HepG2 (cell line): Measurements from ENCODE around the gene ATE1. TPM values are rescaled to one million over a fixed set of nuclear protein-coding genes. Genes with fewer than 3 reads are reported as not detected.

Experiments
- ATAC-seq: fragments of 200-7000 bp; cut with Tn5 transposase; 3 replicates; pipeline ENCODE4 v1.9.1; 2020; ENCODE audit warnings: mild to moderate bottlenecking, moderate library complexity
- BruUV-seq: library from RNA; stranded (reverse); fragments of 400-500 nt; replicated peaks from 2 replicates; lab custom pipeline; 2021; lab: Mats Ljungman, UMichigan
- CTCF ChIA-PET: fragments of 300-600 bp; formaldehyde crosslinking; extraction: SDS; loops from one replicate; lab custom pipeline; 2021; ENCODE audit warnings: low total read pairs, inconsistent platforms, low intra/inter-chr PET ratio; lab: Yijun Ruan, JAX
- POLR2A ChIA-PET: fragments of 350-600 bp; sonication (Branson Sonifier 250); formaldehyde crosslinking; loops from one replicate; lab custom pipeline; 2020; ENCODE audit warnings: antibody characterized with exemption, inconsistent platforms; lab: Yijun Ruan, JAX
- DNase-seq: peaks from one replicate; pipeline ENCODE4 v3.0.0-alpha.2; 2015; ENCODE audit warnings: low spot score
- FAIRE-seq: peaks from 3 replicates; lab custom pipeline; 2011; peaks lifted over from hg19 to GRCh38; lab: Jason Lieb, UNC
- H2AFZ ChIP-seq: one replicate; pipeline ENCODE4 v1.6.1; 2011; ENCODE audit warnings: low read length, inconsistent platforms
- H3K27ac ChIP-seq: fragments of 300-600 bp; 3 replicates; pipeline ENCODE4 v1.8.0; 2011; ENCODE audit warnings: mixed run types, mild to moderate bottlenecking, mixed read lengths, low read length, inconsistent platforms; ENCODE audit not compliant: insufficient read depth; ENCODE audit errors: extremely low read length
- H3K27me3 ChIP-seq, 2 experiments: fragments of 200-600 bp in 1 of 2; 2 replicates in 1 of 2; 3 replicates in 1 of 2; pipeline versions ENCODE4 v1.6.0 to v1.8.0; 2011; ENCODE audit warnings: low read length in 2 of 2, mild to moderate bottlenecking in 2 of 2, moderate library complexity in 2 of 2, inconsistent platforms in 1 of 2; ENCODE audit not compliant: insufficient read depth in 2 of 2, control insufficient read depth in 1 of 2
- H3K36me3 ChIP-seq, 2 experiments: fragments of 200-600 bp in 1 of 2; replicated peaks in 1 of 2; 2 replicates in 1 of 2; 3 replicates in 1 of 2; pipeline versions ENCODE4 v1.5.1 to v1.8.0; 2011; ENCODE audit warnings: low read length in 2 of 2, inconsistent platforms in 1 of 2; ENCODE audit not compliant: insufficient read depth in 2 of 2, control insufficient read depth in 1 of 2
- H3K4me1 ChIP-seq: 2 replicates; pipeline ENCODE4 v1.5.1; 2012; ENCODE audit warnings: low read length, inconsistent platforms; ENCODE audit not compliant: insufficient read depth
- H3K4me2 ChIP-seq: 2 replicates; pipeline ENCODE4 v1.6.0; 2011; ENCODE audit warnings: low read depth, low read length, inconsistent platforms
- H3K4me3 ChIP-seq, 3 experiments: fragments of 200-600 bp in 1 of 3; sonication (generic), shearing (Covaris generic) in 1 of 3; replicated peaks in 1 of 3; 2 replicates each; pipeline ENCODE4 v1.5.1; 2011 to 2016; ENCODE audit warnings: low read length in 3 of 3, inconsistent platforms in 2 of 3, low read depth in 2 of 3, mild to moderate bottlenecking in 2 of 3, control low read depth in 1 of 3, mixed read lengths in 1 of 3; ENCODE audit not compliant: insufficient read depth in 1 of 3
- H3K79me2 ChIP-seq: one replicate; pipeline ENCODE4 v1.6.1; 2011; ENCODE audit warnings: low read length, inconsistent platforms; ENCODE audit not compliant: insufficient read depth
- H3K9ac ChIP-seq: 2 replicates; pipeline ENCODE4 v1.6.0; 2011; ENCODE audit warnings: mild to moderate bottlenecking, low read depth, low read length, inconsistent platforms; ENCODE audit not compliant: insufficient read depth
- H3K9me3 ChIP-seq: 2 replicates; pipeline ENCODE4 v1.5.1; 2012; ENCODE audit warnings: mild to moderate bottlenecking, low read length
- H4K20me1 ChIP-seq: 2 replicates; pipeline ENCODE4 v1.6.0; 2011; ENCODE audit warnings: inconsistent platforms, mild to moderate bottlenecking, low read length, moderate library complexity; ENCODE audit not compliant: insufficient read depth
- CHCHD3 ChIP-seq: sonication (generic); formaldehyde crosslinking; IDR thresholded peaks from 2 replicates; pipeline ENCODE4 v1.8.0; 2022; ENCODE audit warnings: mild to moderate bottlenecking, missing genetic modification reagents, moderate library complexity
- FIP1L1 ChIP-seq: fragments of 200-400 bp; formaldehyde crosslinking; IDR thresholded peaks from 2 replicates; pipeline ENCODE4 v1.6.1; 2018; ENCODE audit warnings: low read depth, mild to moderate bottlenecking, low read length, moderate library complexity, borderline replicate concordance; ENCODE audit not compliant: insufficient read depth
- FOXC1 ChIP-seq: sonication (generic); formaldehyde crosslinking; IDR thresholded peaks from 2 replicates; pipeline ENCODE4 v1.8.0; 2022; ENCODE audit warnings: mild to moderate bottlenecking, missing genetic modification reagents, borderline replicate concordance
- PAWR ChIP-seq: sonication (generic); formaldehyde crosslinking; IDR thresholded peaks from 2 replicates; pipeline ENCODE4 v1.4.0; 2020; ENCODE audit warnings: missing genetic modification reagents, mild to moderate bottlenecking, borderline replicate concordance
- SUZ12 ChIP-seq: fragments of 150-350 bp; IDR thresholded peaks from 2 replicates; pipeline ENCODE4 v1.6.1; 2014; ENCODE audit warnings: low read depth, low read length
- TFE3 ChIP-seq: IDR thresholded peaks from 2 replicates; pipeline ENCODE4 v1.6.1; 2016
- ZC3H13 ChIP-seq: sonication (generic); formaldehyde crosslinking; IDR thresholded peaks from 2 replicates; pipeline ENCODE4 v1.8.1; 2023; ENCODE audit warnings: mild to moderate bottlenecking, missing genetic modification reagents, moderate library complexity
- ZNF292 ChIP-seq: sonication (generic); formaldehyde crosslinking; IDR thresholded peaks from 2 replicates; pipeline ENCODE4 v1.8.1; 2022; ENCODE audit warnings: mild to moderate bottlenecking, low read depth, missing genetic modification reagents, borderline replicate concordance
- ZNF331 ChIP-seq: sonication (generic); formaldehyde crosslinking; IDR thresholded peaks from 2 replicates; pipeline ENCODE4 v1.4.0; 2020; ENCODE audit warnings: missing genetic modification reagents
- ZNF383 ChIP-seq: sonication (generic); formaldehyde crosslinking; IDR thresholded peaks from 2 replicates; pipeline ENCODE4 v1.4.0; 2020; ENCODE audit warnings: missing genetic modification reagents, mild to moderate bottlenecking, borderline replicate concordance
- ZNF556 ChIP-seq: sonication (generic); formaldehyde crosslinking; IDR thresholded peaks from 2 replicates; pipeline ENCODE4 v1.4.0; 2020; ENCODE audit warnings: mild to moderate bottlenecking, missing genetic modification reagents, borderline replicate concordance
- ZNF7 ChIP-seq: IDR thresholded peaks from 2 replicates; pipeline ENCODE4 v1.6.1; 2016; ENCODE audit warnings: missing biosample characterization, missing genetic modification reagents
- ZNF775 ChIP-seq: sonication (generic); formaldehyde crosslinking; IDR thresholded peaks from 2 replicates; pipeline ENCODE4 v1.4.0; 2020; ENCODE audit warnings: missing genetic modification reagents, mild to moderate bottlenecking, moderate library complexity, borderline replicate concordance
- ZNF850 ChIP-seq: sonication (generic); formaldehyde crosslinking; conservative IDR thresholded peaks from 2 replicates; pipeline ENCODE4 v1.9.0; 2021; ENCODE audit warnings: mild to moderate bottlenecking, missing genetic modification reagents
- ZSCAN20 ChIP-seq: sonication (generic); formaldehyde crosslinking; IDR thresholded peaks from 2 replicates; pipeline ENCODE4 v1.4.0; 2020; ENCODE audit warnings: missing genetic modification reagents, mild to moderate bottlenecking, borderline replicate concordance
- WGBS: methylation state at CpG from one replicate; pipeline ENCODE4 v1.1.6; 2017; ENCODE audit warnings: low lambda C conversion rate; 5-methylcytosine and 5-hydroxymethylcytosine counted together
- in situ Hi-C: cut with HindIII; loops from 2 replicates; pipeline ENCODE4 v1.10.0; 2017; ENCODE audit warnings: low pct_unique_long_range_greater_than_20kb; ENCODE audit not compliant: extremely low pct_ligation_motif_present
- intact Hi-C: fragments of 100-400 bp; cut with micrococcal nuclease; formaldehyde crosslinking; loops from one replicate; pipeline ENCODE4 v1.10.0; 2022; ENCODE audit not compliant: unreplicated experiment
- polyA plus RNA-seq, 8 experiments: library from polyadenylated mRNA; depleted of rRNA in 3 of 8; stranded (reverse) in 7 of 8; unstranded in 1 of 8; fragments of >200 nt; fragmentation: Illumina TruSeq in 4 of 8; extraction: Trizol in 4 of 8; gene quantifications; 2 replicates each; pipeline versions ENCODE4 v1.2.1 to v1.2.3, GENCODE V29; 2011 to 2016; ENCODE audit warnings: low read depth in 4 of 8, missing spikeins in 1 of 8, mixed read lengths in 1 of 8; ENCODE audit not compliant: insufficient read depth in 1 of 8
- total RNA-seq, 5 experiments: library from RNA; depleted of rRNA; stranded (reverse); fragments of >200 nt; fragmentation: Illumina TruSeq; extraction: Trizol; gene quantifications; 2 replicates each; pipeline ENCODE4 v1.2.3, GENCODE V29; 2016; ENCODE audit warnings: low read depth in 1 of 5
- TF ChIP-seq, protein P1 (sequence below): sonication (generic); formaldehyde crosslinking; IDR thresholded peaks from 2 replicates; pipeline ENCODE4 v1.5.0; 2020; ENCODE audit warnings: missing genetic modification reagents

Gene ATE1
- total and polyA plus RNA-seq, 2 of the 13 experiments (the other 11 are each of a cell fraction or from before 2014, with no cell fraction given) = 17.5 to 42.2 TPM

DNA sequence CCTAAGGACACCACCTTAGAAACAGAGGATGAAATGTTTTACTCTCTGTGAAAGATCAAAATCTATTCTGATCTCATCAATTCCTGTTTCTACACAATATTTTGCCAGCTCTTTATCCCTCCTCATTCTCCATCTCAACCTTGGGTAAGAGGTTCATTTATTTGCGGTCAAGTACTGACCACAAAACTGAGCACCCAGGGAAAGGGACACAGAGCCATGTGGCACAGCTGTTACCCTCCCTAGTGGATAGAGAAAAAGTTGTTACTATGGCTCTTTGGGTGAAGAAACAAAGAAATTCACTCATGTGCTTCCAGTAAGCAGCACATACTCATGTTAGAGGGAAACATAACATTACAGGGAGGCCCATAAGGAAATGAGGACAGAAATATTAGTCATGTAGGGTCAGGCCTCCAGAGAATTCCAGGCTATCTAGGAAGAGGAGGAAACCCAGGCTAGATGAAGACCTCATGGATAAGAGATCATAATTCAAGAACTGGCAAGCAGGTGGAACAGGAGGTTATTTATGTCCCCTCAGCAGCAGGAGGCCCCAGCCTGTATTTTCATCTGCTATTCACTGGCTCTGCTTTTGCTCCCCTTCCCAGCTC lies 114.5 kb downstream of the ATE1 start (continued):
- TF ChIP-seq ZNF556 (no peak), ZC3H13 (CRISPR knock-in tag) (no peak)

GRCh38 chr10:121812031-121812430 lies 115.8 kb downstream of the ATE1 start:
- WGBS = 75% methylated on average over 4 of the region's 4 CpGs
- FAIRE-seq (no peak), ATAC-seq (no peak), DNase-seq (no peak)
- intact Hi-C loops (no loop called here), in situ Hi-C loops (no loop called here)
- peaks cover 0 to 28% of the 10 kb centered on the region in 2 experiments; a peak in 4 of 5 replicates for H3K36me3 ChIP-seq
- H4K20me1 ChIP-seq = no peaks in the 10 kb centered on the region
- peaks cover 17% of the 10 kb centered on the region for H3K4me1 ChIP-seq
- BruUV-seq = no TSS peak
- TF ChIP-seq ZNF292 (no peak), ZNF383 (no peak), ZNF775 (CRISPR knock-in tag) (no peak)
- no peaks in the 10 kb centered on the region for H3K9me3 ChIP-seq
- ChIA-PET POLR2A (no interaction called here), CTCF (no interaction called here)
- H3K4me3 ChIP-seq = no peak overlapping the region
- no peak overlapping the region for H2AFZ ChIP-seq
- no peaks in the 10 kb centered on the region for H3K27me3 ChIP-seq
- no peaks in the 10 kb centered on the region for H3K79me2 ChIP-seq
- no peak overlapping the region for H3K27ac ChIP-seq
- H3K4me2 ChIP-seq = no peak overlapping the region
- no peak overlapping the region for H3K9ac ChIP-seq

DNA sequence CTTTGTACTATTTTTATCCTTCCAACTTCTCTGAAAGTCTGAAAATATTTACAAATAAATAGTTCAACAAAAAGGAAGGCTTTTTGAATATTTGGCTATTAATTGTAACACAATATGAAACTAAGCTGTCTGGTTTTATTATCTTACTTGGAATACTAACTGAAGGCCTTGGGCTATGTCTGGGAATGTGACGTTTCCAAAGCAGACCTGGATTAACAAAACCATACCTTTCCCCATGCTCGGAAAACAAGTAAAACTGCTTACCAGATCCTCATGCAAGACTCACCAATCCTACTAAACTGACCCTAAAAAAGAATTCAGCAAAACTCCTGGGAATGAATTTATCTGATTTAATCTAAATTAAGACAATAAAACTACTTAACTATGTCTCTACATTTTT lies 116.4 kb downstream of the ATE1 start:
- no TSS peak for BruUV-seq
- ChIA-PET CTCF (no interaction called here), POLR2A (no interaction called here)
- Histone ChIP-seq H4K20me1 (no peaks in the 10 kb centered on the region), H3K9ac (no peak overlapping the region), H3K4me3 (no peak overlapping the region), H2AFZ (no peak overlapping the region), H3K79me2 (no peaks in the 10 kb centered on the region), H3K27me3 (no peaks in the 10 kb centered on the region), H3K36me3 (peaks cover 0 to 30% of the 10 kb centered on the region in 2 experiments; a peak in 4 of 5 replicates), H3K27ac (no peak overlapping the region), H3K4me2 (no peak overlapping the region), H3K4me1 (peaks cover 17% of the 10 kb centered on the region), H3K9me3 (no peaks in the 10 kb centered on the region)
- FAIRE-seq = no peak
- no peak for DNase-seq
- no peak for ATAC-seq
- intact Hi-C loops (no loop called here), in situ Hi-C loops (no loop called here)
- 100% methylated on average over 2 of the region's 2 CpGs for WGBS
- TF ChIP-seq CHCHD3 = no peak
- TF ChIP-seq FOXC1 (CRISPR knock-in tag) = no peak
- no peak for TF ChIP-seq SUZ12
- TF ChIP-seq ZNF331 (CRISPR knock-in tag) = no peak
- no peak for TF ChIP-seq FIP1L1
- TF ChIP-seq ZNF850 (CRISPR knock-in tag) = no peak
- TF ChIP-seq, protein P1, sequence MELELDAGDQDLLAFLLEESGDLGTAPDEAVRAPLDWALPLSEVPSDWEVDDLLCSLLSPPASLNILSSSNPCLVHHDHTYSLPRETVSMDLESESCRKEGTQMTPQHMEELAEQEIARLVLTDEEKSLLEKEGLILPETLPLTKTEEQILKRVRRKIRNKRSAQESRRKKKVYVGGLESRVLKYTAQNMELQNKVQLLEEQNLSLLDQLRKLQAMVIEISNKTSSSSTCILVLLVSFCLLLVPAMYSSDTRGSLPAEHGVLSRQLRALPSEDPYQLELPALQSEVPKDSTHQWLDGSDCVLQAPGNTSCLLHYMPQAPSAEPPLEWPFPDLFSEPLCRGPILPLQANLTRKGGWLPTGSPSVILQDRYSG (CRISPR knock-in tag) = no peak
- no peak for TF ChIP-seq TFE3 (CRISPR knock-in tag)
- TF ChIP-seq ZNF7 (CRISPR knock-in tag) = no peak
- TF ChIP-seq ZSCAN20 (CRISPR knock-in tag) = no peak
- TF ChIP-seq PAWR (CRISPR knock-in tag) = no peak
